Measurements from ENCODE around the gene GPR173.

The GPR173 gene

DNA sequence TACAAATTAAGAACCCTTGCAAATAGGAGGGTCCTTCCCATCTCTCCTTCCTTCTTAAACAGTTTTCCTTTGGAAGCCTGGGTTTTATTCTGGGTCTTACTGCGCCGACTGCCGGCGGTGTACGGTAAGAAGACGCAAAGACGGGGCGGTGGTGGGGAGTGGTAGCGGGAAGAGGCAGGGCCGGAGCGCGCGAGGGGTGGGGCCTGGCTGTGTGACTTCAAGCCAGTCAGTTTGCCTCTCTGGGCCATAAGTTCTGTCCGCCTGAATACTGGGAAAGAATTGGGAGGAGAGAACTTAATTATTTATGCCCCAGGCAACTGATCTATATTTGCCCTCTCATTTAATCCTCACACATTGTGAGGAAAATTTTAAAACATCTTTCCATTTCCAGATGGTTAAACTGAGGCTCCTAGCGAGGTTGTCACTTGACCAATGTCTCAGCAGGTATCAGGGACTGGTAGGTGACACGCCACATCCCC lies 44.6 kb downstream of the GPR173 start:
- peak; percentile 68 for DNase-seq (ENCODE audit: low read depth, low spot score)
- TF ChIP-seq SUZ12 (IDR thresholded peaks at IDR 0.05; ENCODE audit: extremely low read depth, insufficient read depth, insufficient read length) (no peak), YY1 (IDR thresholded peaks at IDR 0.05; ENCODE audit: insufficient read depth, insufficient read length) (no peak)
- Histone ChIP-seq H3K4me1 (ENCODE audit: insufficient read depth, insufficient read length) (peaks cover under 1% of the 10 kb centered on the region), H3K9ac (ENCODE audit: insufficient read length, low read depth) (peak overlapping the region; percentile 74), H3K27me3 (ENCODE audit: insufficient read depth, insufficient read length) (no peaks in the 10 kb centered on the region), H3K36me3 (ENCODE audit: insufficient read depth, insufficient read length, low read length) (peaks cover 10% of the 10 kb centered on the region), H3K4me3 (ENCODE audit: insufficient read length, low read depth) (peak overlapping the region; percentile 75), H3K9me3 (ENCODE audit: insufficient read depth, low read length) (no peaks in the 10 kb centered on the region)

- H3K4me3 ChIP-seq (ENCODE audit: insufficient read length, low read depth) = peak within 1 kb of the TSS; percentile 75
- peaks cover 2% of the 10 kb centered on the region for H3K36me3 ChIP-seq (ENCODE audit: insufficient read depth, insufficient read length, low read length)
- TF ChIP-seq YY1 (IDR thresholded peaks at IDR 0.05; ENCODE audit: insufficient read depth, insufficient read length) (no peak), ZNF274 (IDR thresholded peaks at IDR 0.05; ENCODE audit: low read depth, low read length) (no peak), SUZ12 (IDR thresholded peaks at IDR 0.05; ENCODE audit: extremely low read depth, insufficient read depth, insufficient read length) (no peak)
- no peaks in the 10 kb centered on the region for H3K4me1 ChIP-seq (ENCODE audit: insufficient read depth, insufficient read length)
- peak within 1 kb of the TSS; percentile 85 for H3K9ac ChIP-seq (ENCODE audit: insufficient read length, low read depth)
- no peaks in the 10 kb centered on the region for H3K9me3 ChIP-seq (ENCODE audit: insufficient read depth, low read length)
- DNase-seq (ENCODE audit: low read depth, low spot score) = peak; percentile 91
- H3K27me3 ChIP-seq (ENCODE audit: insufficient read depth, insufficient read length) = no peaks in the 10 kb centered on the region
Observed at GRCh38 chrX:53093748-53094581, 45.4 kb downstream of the GPR173 start, which contains the start of gene KANTR. Gene KANTR, plus strand, starts transcription at chrX:53094142. Its CDS starts 30,131 bp downstream, at chrX:53124273.

- peak overlapping the region; percentile 75 for H3K4me3 ChIP-seq (ENCODE audit: insufficient read length, low read depth)
- H3K27me3 ChIP-seq (ENCODE audit: insufficient read depth, insufficient read length) = no peaks in the 10 kb centered on the region
- TF ChIP-seq ZNF274 (IDR thresholded peaks at IDR 0.05; ENCODE audit: low read depth, low read length) = no peak
- no peaks in the 10 kb centered on the region for H3K9me3 ChIP-seq (ENCODE audit: insufficient read depth, low read length)
- no peaks in the 10 kb centered on the region for H3K4me1 ChIP-seq (ENCODE audit: insufficient read depth, insufficient read length)
- no peak for DNase-seq (ENCODE audit: low read depth, low spot score)
- peaks cover 3% of the 10 kb centered on the region for H3K36me3 ChIP-seq (ENCODE audit: insufficient read depth, insufficient read length, low read length)
- peak overlapping the region; percentile 85 for H3K9ac ChIP-seq (ENCODE audit: insufficient read length, low read depth)
Observed at GRCh38 chrX:53094582-53094905, 46.0 kb downstream of the GPR173 start.

DNA sequence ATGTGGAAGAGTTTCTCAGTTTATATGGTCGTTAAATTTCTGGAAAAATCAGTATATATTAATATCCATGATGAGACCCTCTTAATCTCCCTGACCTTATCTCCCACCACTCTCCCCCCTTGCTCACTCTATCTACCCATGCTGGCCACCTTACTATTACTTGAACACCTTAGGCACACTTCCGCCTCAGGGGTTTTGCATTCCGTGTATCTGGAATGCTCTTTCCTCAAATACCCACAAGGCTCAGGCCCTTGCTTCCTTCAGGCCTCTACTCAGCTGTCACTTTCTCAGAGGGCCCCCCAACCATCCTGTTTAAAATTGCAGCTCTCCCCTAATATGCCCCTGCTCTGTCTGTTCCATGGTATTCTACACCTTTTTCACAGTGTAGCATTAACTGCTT lies 47.2 kb downstream of the GPR173 start:
- H3K4me1 ChIP-seq (ENCODE audit: insufficient read depth, insufficient read length) = no peaks in the 10 kb centered on the region
- H3K9ac ChIP-seq (ENCODE audit: insufficient read length, low read depth) = no peak overlapping the region
- TF ChIP-seq YY1 (IDR thresholded peaks at IDR 0.05; ENCODE audit: insufficient read depth, insufficient read length) (no peak), SUZ12 (IDR thresholded peaks at IDR 0.05; ENCODE audit: extremely low read depth, insufficient read depth, insufficient read length) (no peak), ZNF274 (IDR thresholded peaks at IDR 0.05; ENCODE audit: low read depth, low read length) (no peak)
- H3K4me3 ChIP-seq (ENCODE audit: insufficient read length, low read depth) = no peak overlapping the region
- peaks cover 8% of the 10 kb centered on the region for H3K36me3 ChIP-seq (ENCODE audit: insufficient read depth, insufficient read length, low read length)
- no peak for DNase-seq (ENCODE audit: low read depth, low spot score)
- H3K9me3 ChIP-seq (ENCODE audit: insufficient read depth, low read length) = no peaks in the 10 kb centered on the region
- H3K27me3 ChIP-seq (ENCODE audit: insufficient read depth, insufficient read length) = no peaks in the 10 kb centered on the region

GRCh38 chrX:53114864-53115549 lies 66.4 kb downstream of the GPR173 start:
- H3K4me1 ChIP-seq (ENCODE audit: insufficient read depth, insufficient read length) = peaks cover 3% of the 10 kb centered on the region
- peaks cover 5% of the 10 kb centered on the region for H3K36me3 ChIP-seq (ENCODE audit: insufficient read depth, insufficient read length, low read length)
- no peaks in the 10 kb centered on the region for H3K27me3 ChIP-seq (ENCODE audit: insufficient read depth, insufficient read length)
- DNase-seq (ENCODE audit: low read depth, low spot score) = no peak
- H3K4me3 ChIP-seq (ENCODE audit: insufficient read length, low read depth) = no peak overlapping the region
- no peak overlapping the region for H3K9ac ChIP-seq (ENCODE audit: insufficient read length, low read depth)
- TF ChIP-seq YY1 (IDR thresholded peaks at IDR 0.05; ENCODE audit: insufficient read depth, insufficient read length) (no peak), ZNF274 (IDR thresholded peaks at IDR 0.05; ENCODE audit: low read depth, low read length) (no peak), SUZ12 (IDR thresholded peaks at IDR 0.05; ENCODE audit: extremely low read depth, insufficient read depth, insufficient read length) (no peak)
- H3K9me3 ChIP-seq (ENCODE audit: insufficient read depth, low read length) = no peaks in the 10 kb centered on the region

- Histone ChIP-seq H3K27me3 (ENCODE audit: insufficient read depth, insufficient read length) (no peaks in the 10 kb centered on the region), H3K4me3 (ENCODE audit: insufficient read length, low read depth) (no peak overlapping the region), H3K36me3 (ENCODE audit: insufficient read depth, insufficient read length, low read length) (peaks cover 5% of the 10 kb centered on the region), H3K9ac (ENCODE audit: insufficient read length, low read depth) (no peak overlapping the region), H3K4me1 (ENCODE audit: insufficient read depth, insufficient read length) (peaks cover 3% of the 10 kb centered on the region), H3K9me3 (ENCODE audit: insufficient read depth, low read length) (no peaks in the 10 kb centered on the region)
- DNase-seq (ENCODE audit: low read depth, low spot score) = no peak
- TF ChIP-seq ZNF274 (IDR thresholded peaks at IDR 0.05; ENCODE audit: low read depth, low read length) = no peak
Observed at GRCh38 chrX:53115550-53115874, 66.9 kb downstream of the GPR173 start.

DNA sequence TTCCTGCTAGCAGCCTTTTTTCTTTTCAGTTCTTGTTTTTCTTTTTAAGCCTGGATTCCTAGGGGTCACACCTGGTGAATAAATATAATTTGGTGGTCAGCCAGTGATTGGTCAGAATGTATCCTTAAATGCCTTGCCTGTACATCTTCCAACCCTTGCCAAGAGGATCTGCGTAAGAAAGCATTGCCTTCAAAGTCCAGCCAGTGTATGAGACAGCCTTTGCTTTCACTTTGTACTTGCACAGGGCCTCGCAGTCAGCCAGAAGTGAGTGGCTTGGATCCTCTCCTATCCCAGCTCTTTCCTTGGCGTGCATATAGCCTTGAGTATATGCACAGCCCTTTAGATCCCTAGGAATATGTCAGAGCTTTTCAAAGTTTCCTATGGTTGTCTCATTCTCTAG lies 67.5 kb downstream of the GPR173 start:
- Histone ChIP-seq H3K27me3 (ENCODE audit: insufficient read depth, insufficient read length) (no peaks in the 10 kb centered on the region), H3K9ac (ENCODE audit: insufficient read length, low read depth) (no peak overlapping the region), H3K36me3 (ENCODE audit: insufficient read depth, insufficient read length, low read length) (peaks cover 5% of the 10 kb centered on the region), H3K4me3 (ENCODE audit: insufficient read length, low read depth) (no peak overlapping the region), H3K4me1 (ENCODE audit: insufficient read depth, insufficient read length) (peaks cover 3% of the 10 kb centered on the region), H3K9me3 (ENCODE audit: insufficient read depth, low read length) (no peaks in the 10 kb centered on the region)
- TF ChIP-seq YY1 (IDR thresholded peaks at IDR 0.05; ENCODE audit: insufficient read depth, insufficient read length) (no peak), SUZ12 (IDR thresholded peaks at IDR 0.05; ENCODE audit: extremely low read depth, insufficient read depth, insufficient read length) (no peak), ZNF274 (IDR thresholded peaks at IDR 0.05; ENCODE audit: low read depth, low read length) (no peak)
- DNase-seq (ENCODE audit: low read depth, low spot score) = no peak

Measured in NT2/D1 (cell line).